Measurements from ENCODE around the gene COL10A1. TPM values are rescaled to one million over a fixed set of nuclear protein-coding genes. Genes with fewer than 3 reads are reported as not detected.

Gene COL10A1
- under 1 TPM; 0.29 to 0.68 (median 0.43) TPM for polyA plus RNA-seq (ENCODE audit: insufficient read length in 4 of 4)

DNA sequence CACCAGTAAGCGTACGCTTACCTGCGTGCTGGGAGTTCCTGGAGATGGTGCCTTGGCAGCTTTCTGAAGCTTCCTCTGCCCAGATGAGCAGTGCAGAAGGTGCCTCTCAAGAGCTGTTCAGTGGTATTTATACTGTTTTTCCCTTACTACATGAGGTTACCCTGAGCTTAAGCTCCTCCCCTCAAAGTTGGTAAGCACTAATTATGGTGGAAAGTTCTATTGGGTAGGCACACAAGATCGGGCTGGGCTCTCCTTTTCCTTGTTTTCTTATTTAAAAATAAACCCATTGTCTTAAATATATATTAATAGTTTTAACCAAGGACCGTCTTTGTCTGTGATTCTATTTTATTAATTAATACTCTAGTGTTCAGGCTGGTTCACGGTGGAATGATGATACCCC is at the start of gene COL10A1:
TSS of gene COL10A1 (minus strand) at position 101 of the 400 bp plus-strand sequence. CDS start 640 bp downstream, outside the sequence.
- DNase-seq (ENCODE audit: low read depth in 4 of 4, low spot score in 2 of 4): no peak

DNA sequence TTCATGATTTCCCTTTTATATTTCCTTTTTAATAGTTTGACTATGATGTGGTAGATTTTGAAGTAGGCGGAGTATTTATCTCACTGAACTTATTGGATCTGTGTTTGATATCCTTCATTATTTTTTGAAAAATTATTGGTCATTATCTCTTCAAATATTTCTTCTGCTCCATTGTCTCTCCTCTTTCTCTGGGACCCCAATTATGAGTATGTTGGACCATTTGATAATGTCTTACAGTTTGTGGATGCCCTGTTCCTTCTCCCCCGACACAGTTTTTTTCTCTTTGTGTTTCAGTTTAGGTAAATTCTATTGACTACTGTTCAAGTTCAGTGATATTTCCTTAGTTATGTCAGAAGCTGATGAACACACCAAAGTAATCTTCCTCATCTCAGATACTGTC is 49.4 kb upstream of the COL10A1 start:
- DNase-seq (ENCODE audit: low read depth in 4 of 4, low spot score in 2 of 4): no peak

DNA sequence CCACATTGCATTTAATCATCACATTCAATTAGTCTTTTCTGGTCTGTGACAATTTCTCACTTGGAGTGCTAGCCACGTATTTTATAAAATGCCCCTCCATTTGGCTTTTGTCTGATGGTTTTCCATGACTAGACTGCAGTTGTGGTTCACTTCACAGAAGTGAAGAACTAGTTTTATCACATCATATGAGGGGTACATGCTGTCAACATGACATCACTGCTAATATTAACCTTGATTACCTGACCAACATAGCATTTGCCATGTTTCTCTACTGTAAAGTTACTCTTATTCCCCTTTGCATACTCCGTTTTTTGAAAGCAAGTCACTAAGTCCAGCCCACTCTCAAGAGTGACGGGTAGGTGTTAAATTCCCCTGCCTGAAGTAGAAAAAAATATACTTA is 48.0 kb upstream of the COL10A1 start:
- no peak for DNase-seq (ENCODE audit: low read depth in 4 of 4, low spot score in 2 of 4)

GRCh38 chr6:116170358-116171057 is 44.6 kb upstream of the COL10A1 start:
- DNase-seq (ENCODE audit: low read depth in 4 of 4, low spot score in 2 of 4): no peak

- DNase-seq (ENCODE audit: low read depth in 4 of 4, low spot score in 2 of 4): no peak
These were observed 43.9 kb upstream of the COL10A1 start for GRCh38 chr6:116169880-116170279.

- no peak for DNase-seq (ENCODE audit: low read depth in 4 of 4, low spot score in 2 of 4)
These were observed 42.2 kb upstream of the COL10A1 start for GRCh38 chr6:116168148-116168547.

GRCh38 chr6:116166369-116166768 is 40.4 kb upstream of the COL10A1 start:
- DNase-seq (ENCODE audit: low read depth in 4 of 4, low spot score in 2 of 4): no peak

GRCh38 chr6:116165596-116165995 is 39.7 kb upstream of the COL10A1 start:
- no peak for DNase-seq (ENCODE audit: low read depth in 4 of 4, low spot score in 2 of 4)

GRCh38 chr6:116159782-116160524 is 34.0 kb upstream of the COL10A1 start:
- DNase-seq (ENCODE audit: low read depth in 4 of 4, low spot score in 2 of 4): no peak

DNA sequence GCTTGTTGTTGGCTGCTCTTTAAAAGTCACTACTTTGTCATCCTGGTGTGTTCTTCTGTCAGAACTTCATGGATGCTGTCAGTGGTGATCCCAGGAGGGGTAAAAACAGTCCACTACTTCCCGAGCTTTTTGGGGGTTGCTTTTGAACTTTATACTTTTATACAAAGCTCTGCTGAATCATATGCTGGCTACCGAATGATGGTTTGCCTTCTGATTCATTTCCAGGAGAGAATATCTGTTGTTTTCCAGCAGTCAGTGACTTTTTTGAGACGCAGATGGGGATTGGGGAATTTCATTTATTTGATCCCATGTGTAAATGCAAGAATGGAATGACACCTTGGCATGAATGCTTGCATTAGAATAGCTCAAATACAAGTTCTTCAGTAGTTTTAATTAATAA is 32.7 kb upstream of the COL10A1 start:
- no peak for DNase-seq (ENCODE audit: low read depth in 4 of 4, low spot score in 2 of 4)

DNA sequence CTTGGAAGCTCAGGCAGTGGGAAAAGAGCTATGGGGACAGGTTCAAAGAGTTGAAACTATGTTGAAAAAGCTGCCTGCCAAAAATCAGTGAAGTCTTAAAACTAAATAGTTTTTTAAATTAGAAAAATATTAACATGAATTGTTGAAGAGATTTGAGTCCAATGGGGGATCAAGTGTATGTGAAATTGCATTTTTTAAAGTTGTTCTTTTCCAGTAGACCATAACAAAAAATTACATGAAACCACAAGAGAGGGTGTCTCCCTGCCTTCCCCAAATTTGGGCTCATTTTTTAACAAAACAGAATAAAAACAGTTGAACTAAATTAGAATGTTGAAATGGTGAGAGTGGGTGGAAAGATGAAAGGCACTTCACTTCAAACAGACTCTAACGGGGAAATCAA is 31.5 kb upstream of the COL10A1 start:
- no peak for DNase-seq (ENCODE audit: low read depth in 4 of 4, low spot score in 2 of 4)

DNA sequence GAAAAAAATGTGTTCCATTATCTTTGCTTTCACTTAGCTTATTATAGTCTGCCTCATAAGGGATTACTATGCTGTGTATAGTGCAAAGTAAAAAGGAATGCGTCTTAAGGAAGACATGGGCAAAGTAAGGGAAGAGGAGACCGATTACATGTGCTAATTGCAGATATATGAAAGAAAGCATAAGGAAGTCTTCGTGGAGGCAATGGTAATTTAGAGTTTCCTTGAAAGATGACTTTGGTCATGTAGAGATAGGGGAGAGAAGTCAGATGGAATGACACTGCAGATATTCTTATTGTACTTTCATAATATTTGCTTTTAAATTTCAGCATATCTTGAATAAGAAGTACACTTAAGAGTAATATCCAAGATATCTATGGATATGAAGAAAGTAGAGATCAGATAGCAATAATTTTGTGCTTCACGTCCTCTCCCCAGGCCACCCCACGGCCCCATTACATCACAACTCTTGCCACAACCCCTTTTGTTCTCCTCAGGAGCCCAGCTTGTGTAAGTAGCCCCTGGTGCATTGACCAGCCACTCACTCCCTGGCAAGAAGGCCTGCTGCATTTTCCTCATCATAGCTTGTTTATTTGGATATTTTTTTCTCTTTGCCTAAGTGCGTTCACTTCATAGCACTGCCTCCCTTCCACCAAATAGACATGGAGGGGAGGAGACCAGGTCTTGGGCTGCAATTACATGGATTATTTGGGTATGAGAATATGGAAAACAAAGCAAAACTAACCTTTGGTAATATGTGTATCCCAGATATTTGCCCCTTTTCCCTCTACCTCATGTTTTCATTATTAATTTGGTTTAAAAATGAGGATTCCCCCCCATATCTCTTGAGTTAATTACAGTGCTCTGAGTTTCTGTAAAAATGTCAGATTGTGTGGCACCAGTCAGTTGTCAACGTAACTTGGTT is 30.7 kb upstream of the COL10A1 start:
- DNase-seq (ENCODE audit: low read depth in 4 of 4, low spot score in 2 of 4): no peak

DNA sequence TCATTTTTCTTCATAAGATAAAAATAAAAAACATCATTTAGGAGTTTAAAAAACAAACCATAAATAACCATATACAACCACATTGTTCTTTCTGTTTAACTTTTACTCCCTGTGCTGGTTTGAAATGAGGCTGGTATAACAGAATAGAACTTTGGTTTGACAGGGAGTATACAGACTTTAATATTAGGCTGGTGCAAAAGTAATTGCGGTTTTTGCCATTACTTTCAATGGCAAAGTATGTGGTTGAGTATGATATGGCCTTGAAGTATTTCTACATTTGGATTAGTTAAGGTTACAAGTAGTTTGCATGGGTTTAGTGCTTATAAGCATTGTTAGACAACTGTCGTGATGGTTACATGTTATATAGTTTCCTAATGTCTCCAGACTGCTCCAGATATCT is 29.0 kb upstream of the COL10A1 start:
- DNase-seq (ENCODE audit: low read depth in 4 of 4, low spot score in 2 of 4): no peak

DNA sequence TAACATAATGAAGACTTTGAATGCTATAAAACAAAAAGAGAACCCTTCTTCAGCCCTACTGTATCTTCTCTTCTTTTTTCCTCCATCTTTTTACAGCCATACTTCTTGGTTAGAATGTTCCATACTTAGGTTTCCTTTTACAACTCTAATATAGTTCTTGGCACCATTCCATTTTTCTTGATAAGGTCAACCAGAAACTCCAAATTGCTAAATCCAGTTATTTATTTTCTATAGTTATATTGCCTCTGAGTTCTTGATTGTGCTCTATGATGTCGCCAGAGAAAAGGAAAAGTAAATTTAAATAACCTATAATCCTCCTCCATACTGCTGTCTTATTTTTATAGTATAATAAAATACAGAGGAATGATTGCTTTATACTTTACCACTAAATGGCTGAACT is 26.7 kb upstream of the COL10A1 start:
- DNase-seq (ENCODE audit: low read depth in 4 of 4, low spot score in 2 of 4): no peak

- no peak for DNase-seq (ENCODE audit: low read depth in 4 of 4, low spot score in 2 of 4)
These were observed 20.1 kb upstream of the COL10A1 start for GRCh38 chr6:116145803-116146675.

DNA sequence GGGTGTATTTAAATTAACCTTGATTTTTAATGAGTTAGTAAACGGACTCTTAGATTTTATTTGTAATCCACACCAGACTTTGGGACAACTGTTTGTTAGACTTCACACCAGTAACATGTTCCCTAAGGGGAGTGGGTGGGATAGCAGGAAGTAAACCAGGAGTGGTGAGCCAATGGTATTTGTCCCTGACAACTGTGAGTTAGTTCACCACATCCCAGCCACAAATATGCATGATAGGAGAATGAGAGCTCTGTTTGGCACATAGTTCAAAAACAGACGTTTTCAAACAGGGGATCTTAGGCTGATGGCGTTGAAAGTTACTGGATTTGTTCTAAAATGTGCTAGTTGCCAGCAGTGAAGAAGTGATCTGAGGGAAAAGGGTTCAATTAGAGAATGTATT is 18.7 kb upstream of the COL10A1 start:
- DNase-seq (ENCODE audit: low read depth in 4 of 4, low spot score in 2 of 4): no peak

GRCh38 chr6:116139917-116140316 is 14.0 kb upstream of the COL10A1 start:
- DNase-seq (ENCODE audit: low read depth in 4 of 4, low spot score in 2 of 4): no peak

- DNase-seq (ENCODE audit: low read depth in 4 of 4, low spot score in 2 of 4): no peak
These were observed 11.0 kb upstream of the COL10A1 start for GRCh38 chr6:116136933-116137340.

- DNase-seq (ENCODE audit: low read depth in 4 of 4, low spot score in 2 of 4): no peak
These were observed 10.4 kb upstream of the COL10A1 start for GRCh38 chr6:116136373-116136772.

GRCh38 chr6:116133453-116133852 is 7.5 kb upstream of the COL10A1 start:
- DNase-seq (ENCODE audit: low read depth in 4 of 4, low spot score in 2 of 4): no peak
